KMS-11 (cell line): Measurements from ENCODE around the gene OR5H6.

Experiments
- H2AFZ ChIP-seq: fragments of 200-600 bp; sonication (generic); 2 replicates; pipeline ENCODE4 v1.6.1; 2016; ENCODE audit warnings: antibody characterized with exemption, mixed run types, low read depth
- H3K27ac ChIP-seq: fragments of 200-600 bp; sonication (generic); 2 replicates; pipeline ENCODE4 v1.6.1; 2016; ENCODE audit warnings: mild to moderate bottlenecking, mixed run types
- H3K27me3 ChIP-seq: fragments of 200-600 bp; sonication (generic); 2 replicates; pipeline ENCODE4 v1.6.1; 2017; ENCODE audit warnings: mild to moderate bottlenecking, low read depth, mixed run types, moderate library complexity; ENCODE audit not compliant: insufficient read depth
- H3K36me3 ChIP-seq: fragments of 200-600 bp; sonication (generic); 2 replicates; pipeline ENCODE4 v1.6.1; 2017; ENCODE audit warnings: mild to moderate bottlenecking, mixed run types; ENCODE audit not compliant: insufficient read depth
- H3K4me1 ChIP-seq: fragments of 200-600 bp; sonication (generic); 2 replicates; pipeline ENCODE4 v1.6.1; 2016; ENCODE audit warnings: mild to moderate bottlenecking, low read depth, mixed run types; ENCODE audit not compliant: poor library complexity, severe bottlenecking
- H3K4me2 ChIP-seq: fragments of 200-600 bp; sonication (generic); 2 replicates; pipeline ENCODE4 v1.7.0; 2016; ENCODE audit warnings: mild to moderate bottlenecking, mixed run types
- H3K4me3 ChIP-seq: fragments of 200-600 bp; sonication (generic); IDR thresholded peaks from 2 replicates; pipeline ENCODE4 v1.6.1; 2017; ENCODE audit warnings: low read depth, low read length, mixed read lengths; ENCODE audit not compliant: insufficient read depth
- H3K79me2 ChIP-seq: fragments of 200-600 bp; sonication (generic); 2 replicates; pipeline ENCODE4 v1.6.1; 2016; ENCODE audit warnings: low read depth, mixed run types; ENCODE audit not compliant: insufficient read depth
- H3K9ac ChIP-seq: fragments of 200-600 bp; sonication (generic); 2 replicates; pipeline ENCODE4 v1.6.1; 2016; ENCODE audit warnings: mild to moderate bottlenecking, mixed run types
- H4K20me1 ChIP-seq: fragments of 200-600 bp; sonication (generic); 2 replicates; pipeline ENCODE4 v1.6.1; 2016; ENCODE audit warnings: mild to moderate bottlenecking, mixed run types; ENCODE audit not compliant: insufficient read depth
- TF ChIP-seq, protein P1 (sequence below): fragments of 200-600 bp; sonication (generic); conservative IDR thresholded peaks from 2 replicates; pipeline ENCODE4 v1.6.1; 2017; ENCODE audit warnings: low read depth, mild to moderate bottlenecking, antibody characterized with exemption, low read length, moderate library complexity, mixed read lengths

OR5H6 gene

DNA sequence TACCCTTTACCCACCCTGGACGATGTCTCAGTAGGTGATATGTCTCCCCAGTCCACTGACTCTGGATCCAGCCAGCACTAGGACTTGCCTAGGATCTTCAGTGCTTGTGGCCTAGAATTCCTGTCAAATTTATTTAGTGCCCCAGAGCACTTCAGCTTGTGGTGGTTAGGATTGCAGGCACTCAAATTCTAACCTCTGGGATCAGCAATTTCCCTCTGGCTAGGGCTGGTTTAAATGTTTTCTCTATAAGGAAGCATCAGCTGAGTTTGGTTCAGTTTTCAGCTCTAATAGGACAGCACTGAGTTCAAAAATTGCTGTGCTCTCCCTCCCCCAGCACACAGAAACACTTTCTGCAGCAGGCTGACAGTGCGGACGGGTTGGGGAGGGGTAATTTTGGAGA is 8.1 kb downstream of the OR5H6 start:
- Histone ChIP-seq H3K27ac (no peak overlapping the region), H3K4me3 (no peak overlapping the region), H3K9ac (no peak overlapping the region), H3K36me3 (no peaks in the 10 kb centered on the region), H3K4me1 (no peaks in the 10 kb centered on the region), H3K4me2 (no peak overlapping the region), H2AFZ (no peak overlapping the region), H4K20me1 (no peaks in the 10 kb centered on the region), H3K79me2 (no peaks in the 10 kb centered on the region), H3K27me3 (no peaks in the 10 kb centered on the region)
- TF ChIP-seq, protein P1, sequence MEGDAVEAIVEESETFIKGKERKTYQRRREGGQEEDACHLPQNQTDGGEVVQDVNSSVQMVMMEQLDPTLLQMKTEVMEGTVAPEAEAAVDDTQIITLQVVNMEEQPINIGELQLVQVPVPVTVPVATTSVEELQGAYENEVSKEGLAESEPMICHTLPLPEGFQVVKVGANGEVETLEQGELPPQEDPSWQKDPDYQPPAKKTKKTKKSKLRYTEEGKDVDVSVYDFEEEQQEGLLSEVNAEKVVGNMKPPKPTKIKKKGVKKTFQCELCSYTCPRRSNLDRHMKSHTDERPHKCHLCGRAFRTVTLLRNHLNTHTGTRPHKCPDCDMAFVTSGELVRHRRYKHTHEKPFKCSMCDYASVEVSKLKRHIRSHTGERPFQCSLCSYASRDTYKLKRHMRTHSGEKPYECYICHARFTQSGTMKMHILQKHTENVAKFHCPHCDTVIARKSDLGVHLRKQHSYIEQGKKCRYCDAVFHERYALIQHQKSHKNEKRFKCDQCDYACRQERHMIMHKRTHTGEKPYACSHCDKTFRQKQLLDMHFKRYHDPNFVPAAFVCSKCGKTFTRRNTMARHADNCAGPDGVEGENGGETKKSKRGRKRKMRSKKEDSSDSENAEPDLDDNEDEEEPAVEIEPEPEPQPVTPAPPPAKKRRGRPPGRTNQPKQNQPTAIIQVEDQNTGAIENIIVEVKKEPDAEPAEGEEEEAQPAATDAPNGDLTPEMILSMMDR, result no peak

DNA sequence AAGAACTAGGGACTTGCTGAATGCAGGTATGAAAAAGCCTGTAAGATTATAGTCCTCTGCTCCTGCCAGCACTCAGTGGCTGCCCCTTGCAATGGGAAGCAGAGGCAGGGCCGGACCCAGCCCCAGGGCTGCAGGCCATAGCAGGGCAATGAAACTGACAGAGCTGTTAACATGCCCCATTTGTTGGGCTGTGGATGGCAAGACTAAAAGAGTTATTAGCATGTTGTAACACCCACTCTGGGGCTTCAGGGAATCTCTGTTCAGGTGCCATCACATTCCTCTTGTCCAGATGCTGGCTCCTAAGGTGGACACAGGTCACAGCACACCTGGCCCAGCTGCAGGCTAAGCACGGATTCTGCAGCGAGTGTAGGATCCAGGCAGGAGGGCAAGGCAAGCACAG is 10.9 kb downstream of the OR5H6 start:
- H3K27ac ChIP-seq, result no peak overlapping the region
- H4K20me1 ChIP-seq, result no peaks in the 10 kb centered on the region
- no peak overlapping the region for H3K4me3 ChIP-seq
- no peak overlapping the region for H3K4me2 ChIP-seq
- TF ChIP-seq, protein P1, result no peak
- H3K9ac ChIP-seq, result no peak overlapping the region
- H3K79me2 ChIP-seq, result no peaks in the 10 kb centered on the region
- no peaks in the 10 kb centered on the region for H3K27me3 ChIP-seq
- H3K4me1 ChIP-seq, result no peaks in the 10 kb centered on the region
- H2AFZ ChIP-seq, result no peak overlapping the region
- no peaks in the 10 kb centered on the region for H3K36me3 ChIP-seq

DNA sequence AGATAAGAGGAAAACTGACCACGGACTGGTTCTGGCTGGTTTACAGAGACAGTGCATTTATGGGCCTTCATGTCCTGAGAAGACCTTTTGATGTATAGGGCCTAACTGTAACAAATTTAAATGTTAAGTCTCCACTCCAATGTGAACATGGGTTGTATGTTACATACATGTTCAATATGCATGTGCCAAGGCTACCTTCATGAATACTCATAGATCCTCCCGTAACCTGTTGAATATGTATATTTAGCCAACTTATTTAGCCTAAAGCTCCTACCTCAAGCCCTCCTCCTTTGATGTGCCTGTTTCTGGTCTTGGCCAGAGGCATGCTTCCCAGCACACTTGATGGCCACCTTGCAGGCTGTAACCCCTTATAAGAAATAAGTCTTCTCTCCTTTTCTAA is 18.2 kb downstream of the OR5H6 start, which contains the start of gene OR5H2:
Gene OR5H2 (plus strand): TSS at position 301 of the 400 bp plus-strand sequence. CDS start 398 bp downstream, outside the sequence.
- no peak within 1 kb of the TSS for H3K4me2 ChIP-seq
- H3K79me2 ChIP-seq, result no peaks in the 10 kb centered on the region
- TF ChIP-seq, protein P1, result no peak
- no peak within 1 kb of the TSS for H3K4me3 ChIP-seq
- H3K27me3 ChIP-seq, result no peaks in the 10 kb centered on the region
- H3K27ac ChIP-seq, result no peak within 1 kb of the TSS
- H3K4me1 ChIP-seq, result no peaks in the 10 kb centered on the region
- H4K20me1 ChIP-seq, result no peaks in the 10 kb centered on the region
- no peak within 1 kb of the TSS for H2AFZ ChIP-seq
- no peak within 1 kb of the TSS for H3K9ac ChIP-seq
- H3K36me3 ChIP-seq, result no peaks in the 10 kb centered on the region

DNA sequence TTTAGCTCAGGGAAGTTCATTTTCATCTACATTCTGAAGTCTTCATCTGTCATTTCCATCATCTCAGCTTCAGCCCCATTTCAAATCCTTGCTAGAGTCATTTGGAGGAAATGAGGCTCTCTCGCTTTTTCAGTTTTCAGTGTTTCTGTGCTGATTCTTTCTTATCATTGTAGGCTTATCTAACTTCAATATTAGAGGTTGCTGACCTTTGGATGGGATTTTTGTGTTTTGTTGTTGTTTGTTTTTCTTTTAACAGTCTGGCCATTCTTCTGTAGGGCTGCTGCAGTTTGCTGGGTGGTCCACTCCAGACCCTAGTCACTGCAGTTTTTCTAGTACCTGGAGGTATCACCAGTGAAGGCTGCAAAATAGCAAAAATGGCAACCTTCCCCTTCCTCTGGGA is 26.9 kb downstream of the OR5H6 start:
- Histone ChIP-seq H2AFZ (no peak overlapping the region), H3K36me3 (no peaks in the 10 kb centered on the region), H3K9ac (no peak overlapping the region), H3K79me2 (no peaks in the 10 kb centered on the region), H3K4me3 (no peak overlapping the region), H3K4me2 (no peak overlapping the region), H3K4me1 (no peaks in the 10 kb centered on the region), H4K20me1 (no peaks in the 10 kb centered on the region), H3K27me3 (no peaks in the 10 kb centered on the region), H3K27ac (no peak overlapping the region)
- TF ChIP-seq, protein P1, result no peak
